Neural cell (in vitro differentiated cells): ENCODE data around the gene FEN1. TPM values are rescaled to one million over a fixed set of nuclear protein-coding genes. Genes with fewer than 3 reads are reported as not detected.

Experiments used
- H2AFZ ChIP-seq: fragments of 200-600, 300-800 bp; sonication (generic), shearing (Covaris generic); 2 replicates; pipeline ENCODE4 v1.6.0; 2014; ENCODE audit warnings: low read depth, mild to moderate bottlenecking, antibody characterized with exemption, low read length, moderate library complexity
- H3F3A ChIP-seq: fragments of 200-600 bp; shearing (Covaris generic); 2 replicates; pipeline ENCODE4 v1.6.1; 2016; ENCODE audit warnings: mild to moderate bottlenecking, moderate library complexity, mixed read lengths, antibody characterized with exemption, low read length; ENCODE audit not compliant: insufficient read depth, poor library complexity, severe bottlenecking
- H3K27ac ChIP-seq: fragments of 200-600, 300-800 bp; sonication (generic), shearing (Covaris generic); 2 replicates; pipeline ENCODE4 v1.5.1; 2014; ENCODE audit warnings: mild to moderate bottlenecking, low read length, moderate library complexity
- H3K27me3 ChIP-seq: fragments of 300-800, 200-600 bp; sonication (generic), shearing (Covaris generic); 2 replicates; pipeline ENCODE4 v1.6.0; 2014; ENCODE audit warnings: mild to moderate bottlenecking, low read depth, low read length, moderate library complexity; ENCODE audit not compliant: insufficient read depth
- H3K36me3 ChIP-seq: fragments of 300-800, 200-600 bp; sonication (generic), shearing (Covaris generic); 2 replicates; pipeline ENCODE4 v1.5.1; 2014; ENCODE audit warnings: mild to moderate bottlenecking, antibody characterized with exemption, low read length, moderate library complexity; ENCODE audit not compliant: insufficient read depth
- H3K4me2 ChIP-seq: fragments of 300-800, 200-600 bp; sonication (generic), shearing (Covaris generic); 2 replicates; pipeline ENCODE4 v1.6.0; 2014; ENCODE audit warnings: mild to moderate bottlenecking, low read length
- H3K4me3 ChIP-seq: fragments of 300-800, 200-600 bp; sonication (generic), shearing (Covaris generic); 2 replicates; pipeline ENCODE4 v1.5.1; 2014; ENCODE audit warnings: mild to moderate bottlenecking, low read length, moderate library complexity
- H3K79me2 ChIP-seq: fragments of 200-600 bp; shearing (Covaris generic); replicated peaks from 2 replicates; pipeline ENCODE4 v1.6.0; 2014; ENCODE audit warnings: mild to moderate bottlenecking, low read length, moderate library complexity; ENCODE audit not compliant: insufficient read depth
- H3K9ac ChIP-seq: fragments of 300-800, 200-600 bp; sonication (generic), shearing (Covaris generic); 2 replicates; pipeline ENCODE4 v1.6.1; 2016; ENCODE audit warnings: mild to moderate bottlenecking, low read length, mixed read lengths
- H3K9me2 ChIP-seq: fragments of 200-600 bp; shearing (Covaris generic); 2 replicates; pipeline ENCODE4 v1.6.1; 2016; ENCODE audit warnings: mild to moderate bottlenecking, low read length, mixed read lengths; ENCODE audit not compliant: insufficient read depth
- H3K9me3 ChIP-seq: fragments of 200-600, 300-800 bp; sonication (generic), shearing (Covaris generic); 2 replicates; pipeline ENCODE4 v1.6.1; 2016; ENCODE audit warnings: mild to moderate bottlenecking, mixed run types, low read length, moderate library complexity, mixed read lengths
- H4K20me1 ChIP-seq: fragments of 200-600 bp; shearing (Covaris generic); 2 replicates; pipeline ENCODE4 v1.6.1; 2016; ENCODE audit warnings: mild to moderate bottlenecking, mixed run types; ENCODE audit not compliant: insufficient read depth
- CTCF ChIP-seq: fragments of 450-650 bp; IDR thresholded peaks from 2 replicates; pipeline ENCODE4 v1.5.1; 2014; ENCODE audit warnings: antibody characterized with exemption, mild to moderate bottlenecking, moderate library complexity; ENCODE audit not compliant: poor library complexity, severe bottlenecking
- EP300 ChIP-seq: fragments of 450-650 bp; conservative IDR thresholded peaks from 2 replicates; pipeline ENCODE4 v1.6.1; 2014; ENCODE audit warnings: antibody characterized with exemption, mild to moderate bottlenecking, moderate library complexity; ENCODE audit not compliant: poor library complexity, severe bottlenecking
- EZH2 ChIP-seq: fragments of 200-600, 300-800 bp; shearing (Covaris generic), sonication (generic); IDR thresholded peaks from 2 replicates; pipeline ENCODE4 v1.6.1; 2014; ENCODE audit warnings: antibody characterized with exemption, low read length, borderline replicate concordance, mild to moderate bottlenecking; ENCODE audit not compliant: insufficient read depth, poor library complexity, severe bottlenecking
- MXI1 ChIP-seq: fragments of 450-650 bp; conservative IDR thresholded peaks from 2 replicates; pipeline ENCODE4 v1.6.1; 2014; ENCODE audit warnings: antibody characterized with exemption, mild to moderate bottlenecking; ENCODE audit not compliant: poor library complexity, severe bottlenecking
- POLR2AphosphoS5 ChIP-seq: IDR thresholded peaks from 2 replicates; pipeline ENCODE4 v1.6.1; 2012
- RAD21 ChIP-seq: fragments of 450-650 bp; conservative IDR thresholded peaks from 2 replicates; pipeline ENCODE4 v1.6.1; 2014; ENCODE audit warnings: antibody characterized with exemption, mild to moderate bottlenecking, moderate library complexity
- REST ChIP-seq: IDR thresholded peaks from 2 replicates; pipeline ENCODE4 v1.6.1; 2012; ENCODE audit warnings: borderline replicate concordance
- SMC3 ChIP-seq: fragments of 450-650 bp; conservative IDR thresholded peaks from 2 replicates; pipeline ENCODE4 v1.6.1; 2014; ENCODE audit warnings: antibody characterized with exemption, mild to moderate bottlenecking, moderate library complexity; ENCODE audit not compliant: poor library complexity
- TAF1 ChIP-seq: IDR thresholded peaks from 2 replicates; pipeline ENCODE4 v1.6.1; 2012; ENCODE audit warnings: low read depth
- polyA plus RNA-seq: library from polyadenylated mRNA; depleted of rRNA; stranded (reverse); fragments of >200 nt; gene quantifications from 2 replicates; pipeline ENCODE4 v1.2.3, GENCODE V29; 2014

The FEN1 gene
- polyA plus RNA-seq, 1 donor from 2014 or later, result 27.2 TPM

DNA sequence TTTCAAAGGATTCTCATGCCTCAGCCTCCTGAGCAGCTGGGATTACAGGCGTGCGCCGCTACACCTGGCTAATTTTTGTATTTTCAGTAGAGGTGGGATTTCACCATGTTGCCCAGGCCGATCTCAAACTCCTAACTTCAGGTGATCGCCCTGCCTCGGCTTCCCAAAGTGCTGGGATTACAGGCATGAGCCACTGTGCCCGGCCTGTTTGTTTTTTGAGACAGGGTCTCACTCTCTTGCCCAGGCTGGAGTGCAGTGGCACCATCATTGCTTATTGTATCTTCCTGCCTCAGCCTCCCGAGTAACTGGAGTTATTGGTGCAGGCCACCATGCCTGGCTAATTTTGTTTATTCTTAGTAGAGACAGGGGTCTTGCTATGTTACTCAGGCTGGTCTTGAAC, 43.5 kb downstream of the FEN1 start:
- no peak overlapping the region for H3K4me2 ChIP-seq
- H3F3A ChIP-seq, result no peaks in the 10 kb centered on the region
- TF ChIP-seq SMC3 (no peak), EP300 (no peak), CTCF (no peak), RAD21 (no peak), REST (no peak), EZH2 (no peak), MXI1 (no peak), TAF1 (no peak), POLR2AphosphoS5 (no peak)
- no peak overlapping the region for H3K4me3 ChIP-seq
- no peaks in the 10 kb centered on the region for H3K9me3 ChIP-seq
- H3K27me3 ChIP-seq, result no peaks in the 10 kb centered on the region
- H3K36me3 ChIP-seq, result peaks cover 12% of the 10 kb centered on the region
- H3K27ac ChIP-seq, result no peak overlapping the region
- no peaks in the 10 kb centered on the region for H3K9me2 ChIP-seq
- no peak overlapping the region for H2AFZ ChIP-seq
- peaks cover 70% of the 10 kb centered on the region for H3K79me2 ChIP-seq
- no peak overlapping the region for H3K9ac ChIP-seq
- H4K20me1 ChIP-seq, result peaks cover 8% of the 10 kb centered on the region

DNA sequence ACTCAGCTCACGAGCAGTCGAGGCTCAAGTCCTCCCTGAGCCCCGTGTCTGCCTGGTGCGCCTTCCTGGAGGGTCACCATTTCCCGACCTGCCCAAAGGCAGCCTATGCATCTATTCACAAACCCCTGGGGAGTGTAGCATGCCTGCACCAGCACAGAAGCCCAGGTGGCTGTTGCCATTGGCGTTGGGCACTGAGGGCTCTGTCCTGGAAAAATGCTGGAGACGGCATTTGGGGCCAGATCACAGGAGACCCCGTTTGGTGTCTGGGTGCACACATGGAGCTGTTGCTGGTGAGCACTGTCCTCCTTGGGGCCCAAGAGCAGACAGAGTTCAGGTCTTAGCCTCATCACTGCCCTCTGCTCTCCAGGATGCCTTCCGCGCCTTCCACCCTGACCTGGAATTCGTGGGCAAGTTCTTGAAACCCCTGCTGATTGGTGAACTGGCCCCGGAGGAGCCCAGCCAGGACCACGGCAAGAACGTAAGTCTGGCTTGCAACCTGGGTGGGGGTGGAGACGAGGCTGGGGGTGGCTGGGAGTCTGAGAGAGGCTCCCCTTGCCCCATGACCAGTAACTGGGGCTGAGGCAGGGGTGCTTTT, 44.8 kb downstream of the FEN1 start:
- TF ChIP-seq EZH2 (no peak), SMC3 (no peak), POLR2AphosphoS5 (no peak), TAF1 (no peak), EP300 (no peak), CTCF (no peak), RAD21 (no peak), REST (no peak), MXI1 (no peak)
- no peaks in the 10 kb centered on the region for H3K27me3 ChIP-seq
- H4K20me1 ChIP-seq, result peaks cover 4% of the 10 kb centered on the region
- no peak overlapping the region for H3K27ac ChIP-seq
- no peaks in the 10 kb centered on the region for H3K9me2 ChIP-seq
- peaks cover 56% of the 10 kb centered on the region for H3K79me2 ChIP-seq
- H2AFZ ChIP-seq, result no peak overlapping the region
- H3K4me3 ChIP-seq, result no peak overlapping the region
- no peak overlapping the region for H3K4me2 ChIP-seq
- peaks cover 20% of the 10 kb centered on the region for H3K36me3 ChIP-seq
- no peak overlapping the region for H3K9ac ChIP-seq
- H3F3A ChIP-seq, result no peaks in the 10 kb centered on the region
- H3K9me3 ChIP-seq, result no peaks in the 10 kb centered on the region
